Small intestine (tissue), 7 donors: ENCODE measurements around the gene PARN. TPM values are rescaled to one million over a fixed set of nuclear protein-coding genes. Genes with fewer than 3 reads are reported as not detected.
"Not testable (repeated sequence)": the region's sequence is repeated elsewhere in the genome, so short reads cannot be mapped to it uniquely, and the experiment has no call there.

ENCODE experiments used
- DNase-seq, 2 donors: peaks; one replicate each; pipeline versions ENCODE4 v3.0.0 to v3.0.0-alpha.2; 2013
- FAIRE-seq: peaks from 2 replicates; lab custom pipeline; 2012; peaks lifted over from hg19 to GRCh38; lab: Jason Lieb, UNC
- H3K27ac ChIP-seq, 3 donors: one replicate each; pipeline ENCODE4 v1.5.1; 2013; ENCODE audit warnings: low read length in 2 of 3, mild to moderate bottlenecking in 2 of 3, control low read depth in 1 of 3, inconsistent platforms in 1 of 3, low read depth in 1 of 3, moderate library complexity in 1 of 3
- H3K27me3 ChIP-seq, 3 donors: one replicate each; pipeline ENCODE4 v1.6.1; 2013; ENCODE audit warnings: low read length in 3 of 3, inconsistent platforms in 1 of 3; ENCODE audit not compliant: control insufficient read depth in 3 of 3, insufficient read depth in 3 of 3
- H3K36me3 ChIP-seq, 3 donors: one replicate each; pipeline ENCODE4 v1.6.1; 2013; ENCODE audit warnings: low read length in 3 of 3, inconsistent platforms in 1 of 3, low read depth in 1 of 3, mild to moderate bottlenecking in 1 of 3, moderate library complexity in 1 of 3; ENCODE audit not compliant: control insufficient read depth in 3 of 3, insufficient read depth in 2 of 3
- H3K4me1 ChIP-seq, 3 donors: one replicate each; pipeline ENCODE4 v1.6.1; 2013; ENCODE audit warnings: low read length in 2 of 3, inconsistent platforms in 1 of 3, low read depth in 1 of 3, mild to moderate bottlenecking in 1 of 3, moderate library complexity in 1 of 3; ENCODE audit not compliant: control insufficient read depth in 3 of 3, insufficient read depth in 2 of 3
- H3K4me3 ChIP-seq, 3 donors: one replicate each; pipeline ENCODE4 v1.5.1; 2013; ENCODE audit warnings: low read length in 3 of 3, control low read depth in 1 of 3, inconsistent platforms in 1 of 3, low read depth in 1 of 3, mild to moderate bottlenecking in 1 of 3, moderate library complexity in 1 of 3
- H3K9me3 ChIP-seq, 2 donors: one replicate each; pipeline ENCODE4 v1.6.1; 2013; ENCODE audit warnings: low read depth in 1 of 2, low read length in 1 of 2; ENCODE audit not compliant: control insufficient read depth in 2 of 2, insufficient read depth in 1 of 2
- WGBS, 3 donors: extraction: QIAGEN DNeasy Blood & Tissue Kit; methylation state at CpG; one replicate each; pipeline ENCODE4 v1.1.7; 2013; 5-methylcytosine and 5-hydroxymethylcytosine counted together
- polyA plus RNA-seq, 4 donors: library from polyadenylated mRNA; stranded (reverse) in 3 of 4; unstranded in 1 of 4; fragments of 200-250 nt in 3 of 4; fragments of 120-200 nt in 1 of 4; gene quantifications; one replicate each; pipeline versions ENCODE4 v1.2.1 to v1.2.3, GENCODE V29; 2013
- donor health status: healthy with polysubstance abuse.
- donor health status: control.
- donor health status: control.
- donor health status: Bipolar disorder and iron deficiency.
- donor health status: healthy.

Gene PARN
- polyA plus RNA-seq, 4 donors: 11.1 to 25.5 (median 15.8) TPM

DNA sequence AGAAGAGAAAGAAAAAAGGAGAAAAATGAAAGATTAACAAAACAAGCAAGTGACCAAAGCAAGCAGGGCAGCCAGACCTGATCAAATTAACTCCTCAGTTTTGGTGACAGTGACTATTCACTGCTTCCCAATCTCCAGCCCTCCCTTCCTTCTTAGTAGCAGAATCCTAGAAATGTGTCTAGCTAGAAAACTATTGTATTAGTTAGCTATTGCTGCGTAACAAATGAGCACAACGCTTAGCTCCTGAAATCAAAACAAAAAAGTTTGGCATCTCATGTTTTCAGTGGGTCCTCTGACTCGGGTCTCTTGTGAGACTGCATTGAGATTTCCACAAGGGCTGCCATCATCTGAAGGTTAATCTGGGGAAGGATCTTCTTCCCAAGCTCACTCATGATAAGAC lies 213.9 kb downstream of the PARN start:
- Histone ChIP-seq H3K27me3 (no peaks in the 10 kb centered on the region), H3K27ac (no peak overlapping the region), H3K4me3 (no peak overlapping the region), H3K4me1 (no peaks in the 10 kb centered on the region), H3K36me3 (no peaks in the 10 kb centered on the region), H3K9me3 (peaks cover 0 to 4% of the 10 kb centered on the region in 2 donors)
- WGBS, 3 donors: 96 to 98% (median 96%) methylated on average over 3 of the region's 3 CpGs
- DNase-seq (no peak), FAIRE-seq (no peak)

DNA sequence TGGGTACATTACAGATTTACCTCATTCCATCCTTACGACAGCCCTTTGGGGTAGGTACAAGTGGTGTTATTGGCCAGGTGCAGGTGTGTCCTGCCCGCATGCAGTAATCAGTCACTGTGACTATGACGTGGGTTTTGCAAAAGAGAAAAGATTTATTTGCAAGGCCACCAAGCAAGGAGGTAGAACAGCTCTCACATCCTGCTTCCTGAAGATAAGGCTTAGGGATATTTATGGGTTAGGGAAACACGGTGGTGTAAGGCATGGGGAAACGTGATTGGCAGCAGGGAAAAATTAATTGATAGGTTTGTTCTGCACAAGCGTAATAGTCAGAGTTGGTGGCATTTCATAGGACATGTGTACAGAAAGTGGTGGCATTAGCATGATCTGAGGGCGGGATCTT lies 214.8 kb downstream of the PARN start:
- H3K27me3 ChIP-seq: no peaks in the 10 kb centered on the region
- DNase-seq (no peak), FAIRE-seq (no peak)
- WGBS, 3 donors: 73 to 84% (median 75%) methylated on average over 7 of the region's 7 CpGs
- H3K4me3 ChIP-seq: no peak overlapping the region
- no peaks in the 10 kb centered on the region for H3K4me1 ChIP-seq
- peaks cover 0 to 4% of the 10 kb centered on the region in 2 donors for H3K9me3 ChIP-seq
- no peak overlapping the region for H3K27ac ChIP-seq
- no peaks in the 10 kb centered on the region for H3K36me3 ChIP-seq

DNA sequence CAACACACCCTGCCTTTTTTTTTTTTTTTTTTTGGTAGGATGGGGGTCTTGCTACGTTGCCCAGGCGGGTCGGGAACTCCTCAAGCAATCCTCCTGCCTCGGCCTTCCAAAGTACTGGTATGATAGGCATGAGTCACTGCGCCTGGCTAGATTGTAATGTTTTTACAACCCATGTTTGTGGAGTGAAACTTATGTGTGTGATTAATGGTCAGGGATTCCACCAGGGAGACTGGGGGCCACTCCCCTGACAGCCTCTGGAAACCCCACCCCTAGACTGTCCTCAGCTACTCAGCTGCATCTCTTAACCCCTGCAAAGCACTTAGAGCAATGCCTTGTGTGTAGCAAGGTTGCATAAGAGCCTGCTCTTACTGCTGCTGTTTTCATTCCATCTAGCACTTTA lies 220.5 kb downstream of the PARN start:
- H3K36me3 ChIP-seq: no peaks in the 10 kb centered on the region
- peaks cover 0 to 7% (median 0%) of the 10 kb centered on the region in 3 donors for H3K4me1 ChIP-seq
- DNase-seq (peak; percentile 13 to 39), FAIRE-seq (no peak)
- WGBS, 3 donors: 30 to 47% (median 44%) methylated on average over 5 of the region's 5 CpGs
- H3K27me3 ChIP-seq: no peaks in the 10 kb centered on the region
- no peak overlapping the region for H3K27ac ChIP-seq
- no peaks in the 10 kb centered on the region for H3K9me3 ChIP-seq
- no peak overlapping the region for H3K4me3 ChIP-seq

DNA sequence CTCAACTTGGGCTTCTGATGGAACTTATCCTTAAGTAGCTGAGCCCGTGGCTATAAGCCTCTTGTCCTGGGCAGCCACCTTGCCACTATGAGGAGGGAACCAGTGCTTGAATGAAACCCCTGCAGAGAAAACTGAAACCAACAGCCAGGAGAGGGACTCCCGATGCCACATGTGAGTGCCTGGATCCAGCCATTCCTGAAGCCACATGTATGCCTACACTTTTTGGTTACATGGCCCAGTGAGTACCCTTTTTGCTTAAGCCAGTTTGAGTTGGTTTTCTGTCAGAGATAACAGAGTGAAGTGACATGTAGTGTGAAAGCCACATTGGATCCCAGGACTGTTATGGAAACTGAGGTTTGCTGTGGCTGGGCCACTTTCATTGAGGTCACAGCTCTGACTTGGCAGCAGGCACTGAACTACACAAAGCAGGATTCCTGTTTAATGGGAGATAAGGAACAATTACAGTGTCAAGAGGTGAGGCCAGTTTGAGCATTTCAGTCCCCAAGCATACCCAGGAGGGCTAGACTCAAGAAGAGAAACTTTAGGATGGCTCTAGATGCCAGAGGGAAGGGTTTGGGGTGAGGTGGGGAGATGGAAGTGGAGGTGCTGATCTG lies 222.2 kb downstream of the PARN start:
- 86 to 92% (median 91%) methylated on average over 2 of the region's 2 CpGs for WGBS, 3 donors
- FAIRE-seq: no peak
- DNase-seq: no peak
- Histone ChIP-seq H3K4me3 (no peak overlapping the region), H3K9me3 (no peaks in the 10 kb centered on the region), H3K36me3 (no peaks in the 10 kb centered on the region), H3K27ac (no peak overlapping the region), H3K4me1 (peaks cover 0 to 7% (median 0%) of the 10 kb centered on the region in 3 donors), H3K27me3 (no peaks in the 10 kb centered on the region)

DNA sequence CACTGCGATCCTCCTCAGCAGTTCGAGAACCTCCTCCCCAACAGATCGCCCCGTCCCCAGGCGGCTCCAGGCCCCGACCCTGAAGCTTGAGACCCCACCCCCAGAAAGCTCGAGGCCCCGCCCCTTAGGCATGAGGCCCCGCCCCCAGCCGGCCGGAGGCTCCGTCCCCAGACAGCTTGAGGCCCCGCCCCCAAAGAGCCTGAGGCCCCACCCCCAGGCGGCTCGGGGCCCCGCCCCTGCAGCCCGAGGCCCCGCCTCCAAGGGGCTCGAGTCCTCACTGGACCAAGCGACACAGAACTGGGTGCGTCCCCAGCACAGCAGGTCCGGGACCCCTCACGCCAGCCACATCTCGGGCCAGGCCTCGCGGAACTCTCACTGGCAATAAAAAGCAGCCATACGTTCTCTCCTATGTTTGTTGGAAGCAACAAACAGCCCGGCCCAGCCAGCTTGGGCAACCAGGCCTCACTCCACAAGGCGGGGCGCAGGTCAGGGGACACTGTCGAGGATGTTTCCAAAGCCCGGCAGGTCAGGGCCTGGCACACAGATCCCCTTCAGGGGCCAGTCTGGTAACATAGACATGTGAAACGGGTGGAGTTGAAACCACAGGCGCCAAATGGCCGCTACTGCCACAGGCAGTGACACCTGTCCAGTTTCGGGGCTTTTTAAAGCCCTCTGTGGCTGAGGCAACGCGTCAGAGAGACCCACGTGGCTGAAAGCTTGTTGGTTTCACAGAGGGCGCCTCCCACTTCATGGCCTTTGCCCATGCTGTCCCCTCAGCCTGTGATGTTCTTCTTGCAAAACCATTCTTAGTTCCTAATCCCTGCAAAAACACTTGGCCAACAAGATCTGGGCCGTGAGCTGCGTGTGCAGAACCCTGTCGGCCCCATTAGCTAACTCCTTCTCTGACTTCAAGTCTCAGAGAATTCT lies 224.2 kb downstream of the PARN start:
- no peak overlapping the region for H3K4me3 ChIP-seq
- 19 to 46% (median 37%) methylated on average over 37 to 43 of the region's 43 CpGs for WGBS, 3 donors
- DNase-seq (peak; percentile 27 to 63), FAIRE-seq (no peak)
- no peaks in the 10 kb centered on the region for H3K9me3 ChIP-seq
- peaks cover 0 to 7% (median 0%) of the 10 kb centered on the region in 3 donors for H3K4me1 ChIP-seq
- H3K36me3 ChIP-seq: no peaks in the 10 kb centered on the region
- H3K27ac ChIP-seq: peak overlapping the region in 1 of 3 donors; percentile 79
- no peaks in the 10 kb centered on the region for H3K27me3 ChIP-seq

DNA sequence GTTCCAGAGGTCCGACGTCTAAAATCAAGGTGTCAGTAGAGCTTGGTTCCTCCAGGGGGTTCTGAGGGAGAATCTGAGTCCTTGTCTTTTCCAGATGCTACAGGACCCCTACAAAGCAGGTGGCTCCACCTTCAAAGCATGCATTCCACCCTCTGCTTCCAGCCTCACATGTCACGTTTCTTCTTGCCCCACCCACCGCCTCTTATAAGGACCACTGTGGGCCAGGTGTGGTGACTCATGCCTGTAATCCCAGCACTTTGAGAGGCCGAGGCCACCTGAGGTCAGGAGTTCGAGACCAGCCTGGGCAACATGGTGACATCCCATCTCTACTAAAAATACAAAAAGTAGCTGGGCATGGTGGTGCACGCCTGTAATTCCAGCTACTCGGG lies 227.1 kb downstream of the PARN start:
- FAIRE-seq, H3K9me3 ChIP-seq, H3K4me3 ChIP-seq, H3K27me3 ChIP-seq, H3K27ac ChIP-seq, H3K36me3 ChIP-seq, H3K4me1 ChIP-seq, DNase-seq: not testable (repeated sequence)
- 70 to 79% (median 71%) methylated on average over 8 of the region's 8 CpGs for WGBS, 3 donors

DNA sequence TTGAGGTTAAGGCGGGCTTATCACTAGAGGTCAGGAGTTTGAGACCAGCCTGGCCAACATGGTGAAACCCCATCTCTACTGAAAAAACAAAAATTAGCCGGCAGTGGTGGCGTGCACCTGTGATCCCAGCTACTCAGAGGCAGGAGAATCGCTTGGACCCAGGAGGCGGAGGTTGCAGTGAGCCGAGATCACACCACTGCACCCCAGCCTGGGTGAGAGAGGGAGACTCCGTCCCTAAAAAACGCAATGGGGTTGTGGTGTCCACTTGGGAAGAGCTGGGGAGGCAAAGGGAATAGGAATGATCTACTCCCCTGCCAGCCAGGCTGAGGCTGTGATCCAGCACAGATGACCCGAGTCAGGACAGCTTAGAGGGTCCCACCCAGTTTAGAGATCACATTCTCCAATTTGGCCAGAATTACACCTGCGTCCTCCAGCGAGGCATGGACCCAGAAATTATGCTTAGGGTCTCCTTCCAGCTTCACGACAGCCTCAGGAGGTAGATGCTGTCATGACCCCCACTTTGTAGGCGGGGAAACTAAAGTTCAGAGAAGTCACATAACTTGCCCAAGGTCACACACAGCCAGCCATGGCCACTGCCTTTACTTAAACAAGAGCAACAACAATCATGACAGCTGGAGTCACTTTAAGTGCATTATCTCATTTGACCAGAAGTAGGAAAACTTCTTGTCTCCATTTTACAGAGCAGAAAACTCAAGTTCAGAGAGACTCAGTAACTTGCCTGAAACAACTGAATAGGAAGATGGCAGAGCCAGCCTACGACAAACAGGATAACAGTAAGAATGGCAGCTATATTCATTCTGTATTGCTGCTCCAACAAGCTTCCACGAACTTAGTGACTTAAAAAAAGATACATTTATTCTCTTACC lies 227.7 kb downstream of the PARN start:
- not testable (repeated sequence) for H3K36me3 ChIP-seq, H3K4me1 ChIP-seq, H3K27me3 ChIP-seq, DNase-seq, H3K27ac ChIP-seq, FAIRE-seq, H3K9me3 ChIP-seq, H3K4me3 ChIP-seq
- WGBS, 3 donors: 81 to 87% (median 81%) methylated on average over 14 to 15 of the region's 15 CpGs

DNA sequence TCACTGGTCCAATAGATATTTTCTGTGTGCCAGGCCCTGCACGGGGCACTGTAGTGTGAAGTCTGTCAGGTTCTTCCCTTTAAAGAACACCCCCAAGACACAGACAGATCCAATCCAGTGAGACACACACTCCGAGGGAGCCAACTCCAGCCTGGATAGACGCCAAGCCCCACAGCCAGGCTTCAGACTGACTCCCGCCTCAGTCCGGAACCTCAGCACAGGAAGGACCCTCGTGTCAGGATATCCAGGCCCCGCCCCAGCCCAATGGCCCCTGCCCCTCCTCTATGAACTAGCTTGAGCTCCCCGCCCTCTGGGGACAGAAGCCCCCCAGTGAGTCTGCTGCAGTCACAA lies 228.4 kb downstream of the PARN start:
- H3K27ac ChIP-seq, FAIRE-seq, DNase-seq, H3K36me3 ChIP-seq, H3K27me3 ChIP-seq, H3K4me1 ChIP-seq, H3K4me3 ChIP-seq, H3K9me3 ChIP-seq: not testable (repeated sequence)
- 41 to 66% (median 52%) methylated on average over 6 to 7 of the region's 8 CpGs for WGBS, 3 donors
